ENCODE data around the gene SLC13A2.

DNA sequence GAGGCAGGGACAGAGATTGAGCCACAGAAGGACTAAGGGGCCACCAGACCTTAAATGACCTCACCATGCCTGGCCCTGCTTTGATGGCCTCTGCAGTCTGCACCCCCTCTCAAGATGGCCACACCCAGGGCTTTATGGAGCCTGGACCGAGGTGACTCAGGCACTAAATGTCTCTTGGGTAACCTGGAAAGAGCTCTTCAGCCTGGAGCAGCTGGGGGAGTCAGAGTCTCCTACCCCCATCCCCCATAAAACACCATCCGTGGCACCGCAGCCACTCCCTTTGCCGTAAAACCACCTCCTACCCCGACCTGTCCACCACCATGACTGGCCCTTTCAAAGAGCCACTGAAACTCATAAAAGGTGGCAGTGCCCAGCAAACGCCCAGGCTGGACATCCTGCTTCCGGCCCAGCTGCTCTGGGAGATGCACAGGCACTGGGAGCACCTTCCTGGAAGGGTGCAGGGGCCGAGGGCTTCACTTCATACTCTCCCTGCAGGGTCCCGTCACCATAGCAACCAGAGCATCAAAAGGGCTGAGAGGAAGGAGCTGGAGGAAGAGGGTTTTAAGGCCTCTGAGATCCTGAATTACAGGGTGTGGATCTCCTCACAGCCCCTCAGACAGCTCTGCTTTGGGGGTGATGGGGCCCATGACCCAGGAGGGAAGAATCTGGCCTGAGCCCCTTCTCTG is 55.0 kb downstream of the SLC13A2 start:
- TF ChIP-seq, protein P1, sequence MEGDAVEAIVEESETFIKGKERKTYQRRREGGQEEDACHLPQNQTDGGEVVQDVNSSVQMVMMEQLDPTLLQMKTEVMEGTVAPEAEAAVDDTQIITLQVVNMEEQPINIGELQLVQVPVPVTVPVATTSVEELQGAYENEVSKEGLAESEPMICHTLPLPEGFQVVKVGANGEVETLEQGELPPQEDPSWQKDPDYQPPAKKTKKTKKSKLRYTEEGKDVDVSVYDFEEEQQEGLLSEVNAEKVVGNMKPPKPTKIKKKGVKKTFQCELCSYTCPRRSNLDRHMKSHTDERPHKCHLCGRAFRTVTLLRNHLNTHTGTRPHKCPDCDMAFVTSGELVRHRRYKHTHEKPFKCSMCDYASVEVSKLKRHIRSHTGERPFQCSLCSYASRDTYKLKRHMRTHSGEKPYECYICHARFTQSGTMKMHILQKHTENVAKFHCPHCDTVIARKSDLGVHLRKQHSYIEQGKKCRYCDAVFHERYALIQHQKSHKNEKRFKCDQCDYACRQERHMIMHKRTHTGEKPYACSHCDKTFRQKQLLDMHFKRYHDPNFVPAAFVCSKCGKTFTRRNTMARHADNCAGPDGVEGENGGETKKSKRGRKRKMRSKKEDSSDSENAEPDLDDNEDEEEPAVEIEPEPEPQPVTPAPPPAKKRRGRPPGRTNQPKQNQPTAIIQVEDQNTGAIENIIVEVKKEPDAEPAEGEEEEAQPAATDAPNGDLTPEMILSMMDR (IDR thresholded peaks at IDR 0.05; ENCODE audit: insufficient read depth, low read depth, low read length) = no peak
- no peak for TF ChIP-seq EZH2 (IDR thresholded peaks at IDR 0.05; ENCODE audit: insufficient read depth, low read length)

Measured in astrocyte (in vitro differentiated cells and primary cell).